KMS-11 (cell line): ENCODE measurements around the gene ATP8A2.

Source experiments
- H2AFZ ChIP-seq: fragments of 200-600 bp; sonication (generic); 2 replicates; pipeline ENCODE4 v1.6.1; 2016; ENCODE audit warnings: antibody characterized with exemption, mixed run types, low read depth
- H3K27ac ChIP-seq: fragments of 200-600 bp; sonication (generic); 2 replicates; pipeline ENCODE4 v1.6.1; 2016; ENCODE audit warnings: mild to moderate bottlenecking, mixed run types
- H3K27me3 ChIP-seq: fragments of 200-600 bp; sonication (generic); 2 replicates; pipeline ENCODE4 v1.6.1; 2017; ENCODE audit warnings: mild to moderate bottlenecking, low read depth, mixed run types, moderate library complexity; ENCODE audit not compliant: insufficient read depth
- H3K36me3 ChIP-seq: fragments of 200-600 bp; sonication (generic); 2 replicates; pipeline ENCODE4 v1.6.1; 2017; ENCODE audit warnings: mild to moderate bottlenecking, mixed run types; ENCODE audit not compliant: insufficient read depth
- H3K4me1 ChIP-seq: fragments of 200-600 bp; sonication (generic); 2 replicates; pipeline ENCODE4 v1.6.1; 2016; ENCODE audit warnings: mild to moderate bottlenecking, low read depth, mixed run types; ENCODE audit not compliant: poor library complexity, severe bottlenecking
- H3K4me2 ChIP-seq: fragments of 200-600 bp; sonication (generic); 2 replicates; pipeline ENCODE4 v1.7.0; 2016; ENCODE audit warnings: mild to moderate bottlenecking, mixed run types
- H3K4me3 ChIP-seq: fragments of 200-600 bp; sonication (generic); IDR thresholded peaks from 2 replicates; pipeline ENCODE4 v1.6.1; 2017; ENCODE audit warnings: low read depth, low read length, mixed read lengths; ENCODE audit not compliant: insufficient read depth
- H3K79me2 ChIP-seq: fragments of 200-600 bp; sonication (generic); 2 replicates; pipeline ENCODE4 v1.6.1; 2016; ENCODE audit warnings: low read depth, mixed run types; ENCODE audit not compliant: insufficient read depth
- H3K9ac ChIP-seq: fragments of 200-600 bp; sonication (generic); 2 replicates; pipeline ENCODE4 v1.6.1; 2016; ENCODE audit warnings: mild to moderate bottlenecking, mixed run types
- H4K20me1 ChIP-seq: fragments of 200-600 bp; sonication (generic); 2 replicates; pipeline ENCODE4 v1.6.1; 2016; ENCODE audit warnings: mild to moderate bottlenecking, mixed run types; ENCODE audit not compliant: insufficient read depth
- TF ChIP-seq, protein P1 (sequence below): fragments of 200-600 bp; sonication (generic); conservative IDR thresholded peaks from 2 replicates; pipeline ENCODE4 v1.6.1; 2017; ENCODE audit warnings: low read depth, mild to moderate bottlenecking, antibody characterized with exemption, low read length, moderate library complexity, mixed read lengths

ATP8A2 gene

GRCh38 chr13:25766991-25767390, 395.2 kb downstream of the ATP8A2 start:
- TF ChIP-seq, protein P1, sequence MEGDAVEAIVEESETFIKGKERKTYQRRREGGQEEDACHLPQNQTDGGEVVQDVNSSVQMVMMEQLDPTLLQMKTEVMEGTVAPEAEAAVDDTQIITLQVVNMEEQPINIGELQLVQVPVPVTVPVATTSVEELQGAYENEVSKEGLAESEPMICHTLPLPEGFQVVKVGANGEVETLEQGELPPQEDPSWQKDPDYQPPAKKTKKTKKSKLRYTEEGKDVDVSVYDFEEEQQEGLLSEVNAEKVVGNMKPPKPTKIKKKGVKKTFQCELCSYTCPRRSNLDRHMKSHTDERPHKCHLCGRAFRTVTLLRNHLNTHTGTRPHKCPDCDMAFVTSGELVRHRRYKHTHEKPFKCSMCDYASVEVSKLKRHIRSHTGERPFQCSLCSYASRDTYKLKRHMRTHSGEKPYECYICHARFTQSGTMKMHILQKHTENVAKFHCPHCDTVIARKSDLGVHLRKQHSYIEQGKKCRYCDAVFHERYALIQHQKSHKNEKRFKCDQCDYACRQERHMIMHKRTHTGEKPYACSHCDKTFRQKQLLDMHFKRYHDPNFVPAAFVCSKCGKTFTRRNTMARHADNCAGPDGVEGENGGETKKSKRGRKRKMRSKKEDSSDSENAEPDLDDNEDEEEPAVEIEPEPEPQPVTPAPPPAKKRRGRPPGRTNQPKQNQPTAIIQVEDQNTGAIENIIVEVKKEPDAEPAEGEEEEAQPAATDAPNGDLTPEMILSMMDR = no peak
- Histone ChIP-seq H3K9ac (no peak overlapping the region), H3K4me1 (peaks cover 25% of the 10 kb centered on the region)

DNA sequence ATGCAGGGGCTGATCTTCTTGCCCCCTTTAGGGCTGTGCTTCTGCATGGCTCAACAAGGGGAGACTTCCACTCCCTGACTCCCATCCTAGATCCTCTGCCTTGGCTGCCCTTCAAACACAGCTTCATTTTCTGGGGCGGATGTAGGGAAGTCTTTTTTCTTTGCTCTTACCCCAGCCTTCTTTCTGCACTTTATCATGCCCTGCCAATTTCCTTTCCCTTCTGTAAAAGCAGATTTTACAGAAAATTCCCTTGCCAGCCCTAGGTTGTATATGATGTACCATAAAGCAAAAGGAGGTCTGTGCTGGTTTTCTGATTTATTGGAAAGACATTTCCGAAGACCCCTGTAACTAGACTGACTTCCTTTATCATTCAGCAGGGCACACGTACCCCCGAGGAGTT, 396.6 kb downstream of the ATP8A2 start:
- TF ChIP-seq, protein P1 = no peak
- no peaks in the 10 kb centered on the region for H3K27me3 ChIP-seq
- H3K79me2 ChIP-seq = no peaks in the 10 kb centered on the region
- no peak overlapping the region for H2AFZ ChIP-seq
- no peaks in the 10 kb centered on the region for H3K36me3 ChIP-seq
- H4K20me1 ChIP-seq = no peaks in the 10 kb centered on the region
- H3K4me2 ChIP-seq = no peak overlapping the region
- no peak overlapping the region for H3K27ac ChIP-seq
- peaks cover 14% of the 10 kb centered on the region for H3K4me1 ChIP-seq
- no peak overlapping the region for H3K4me3 ChIP-seq
- no peak overlapping the region for H3K9ac ChIP-seq

More at GRCh38 chr13:25766991-25767390, 395.2 kb downstream of the ATP8A2 start:
- Histone ChIP-seq H3K36me3 (no peaks in the 10 kb centered on the region), H3K4me2 (no peak overlapping the region), H4K20me1 (no peaks in the 10 kb centered on the region), H3K4me3 (no peak overlapping the region), H3K27me3 (no peaks in the 10 kb centered on the region), H2AFZ (no peak overlapping the region), H3K27ac (no peak overlapping the region), H3K79me2 (no peaks in the 10 kb centered on the region)

DNA sequence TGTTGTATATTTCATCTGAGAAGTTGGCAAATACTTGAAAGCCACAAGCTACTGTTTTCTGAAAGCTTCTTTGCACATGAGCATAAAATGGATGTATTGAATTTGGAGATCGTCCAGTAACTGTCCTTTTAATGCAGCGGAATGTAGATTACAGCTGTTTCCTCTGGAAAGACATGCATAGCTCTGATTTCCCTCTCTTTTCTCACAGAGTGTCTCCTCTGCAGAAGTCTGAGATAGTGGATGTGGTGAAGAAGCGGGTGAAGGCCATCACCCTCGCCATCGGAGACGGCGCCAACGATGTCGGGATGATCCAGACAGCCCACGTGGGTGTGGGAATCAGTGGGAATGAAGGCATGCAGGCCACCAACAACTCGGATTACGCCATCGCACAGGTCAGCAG, 397.1 kb downstream of the ATP8A2 start:
- H3K4me2 ChIP-seq = no peak overlapping the region
- H4K20me1 ChIP-seq = no peaks in the 10 kb centered on the region
- H2AFZ ChIP-seq = no peak overlapping the region
- H3K4me3 ChIP-seq = no peak overlapping the region
- no peaks in the 10 kb centered on the region for H3K79me2 ChIP-seq
- H3K27ac ChIP-seq = no peak overlapping the region
- H3K27me3 ChIP-seq = no peaks in the 10 kb centered on the region
- peaks cover 10% of the 10 kb centered on the region for H3K4me1 ChIP-seq
- no peaks in the 10 kb centered on the region for H3K36me3 ChIP-seq
- TF ChIP-seq, protein P1 = no peak
- no peak overlapping the region for H3K9ac ChIP-seq

DNA sequence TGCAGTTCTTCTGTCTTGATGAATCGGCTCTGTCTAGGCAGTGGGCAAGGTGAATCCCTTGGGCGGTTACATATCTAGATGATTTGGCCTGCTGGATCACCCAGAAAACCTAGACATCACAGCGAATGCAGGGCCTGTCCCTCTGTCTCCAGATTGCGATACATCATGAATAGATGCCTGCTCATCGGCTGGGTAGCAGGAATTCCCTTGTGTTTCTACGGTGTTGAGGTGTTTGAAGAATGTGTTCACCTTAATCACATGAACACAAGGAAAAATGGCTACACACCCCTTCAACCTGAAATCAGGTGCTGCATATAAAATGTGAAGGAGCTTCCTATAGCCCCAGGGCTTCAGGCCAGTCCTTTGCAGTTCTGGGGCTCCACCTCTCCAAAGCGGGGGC, 398.8 kb downstream of the ATP8A2 start:
- no peaks in the 10 kb centered on the region for H3K27me3 ChIP-seq
- H2AFZ ChIP-seq = no peak overlapping the region
- no peak overlapping the region for H3K4me3 ChIP-seq
- H3K36me3 ChIP-seq = no peaks in the 10 kb centered on the region
- no peak overlapping the region for H3K4me2 ChIP-seq
- no peaks in the 10 kb centered on the region for H3K79me2 ChIP-seq
- TF ChIP-seq, protein P1 = no peak
- H3K4me1 ChIP-seq = peaks cover 13% of the 10 kb centered on the region
- no peaks in the 10 kb centered on the region for H4K20me1 ChIP-seq
- H3K9ac ChIP-seq = no peak overlapping the region
- no peak overlapping the region for H3K27ac ChIP-seq
